Amygdala (tissue), 56 donors: ENCODE measurements around the gene FUT8.

ENCODE experiments used
- DNase-seq, 56 donors: peaks; one replicate each; lab custom pipeline; 2025; lab: John Stamatoyannopoulos, UW

The FUT8 gene

DNA sequence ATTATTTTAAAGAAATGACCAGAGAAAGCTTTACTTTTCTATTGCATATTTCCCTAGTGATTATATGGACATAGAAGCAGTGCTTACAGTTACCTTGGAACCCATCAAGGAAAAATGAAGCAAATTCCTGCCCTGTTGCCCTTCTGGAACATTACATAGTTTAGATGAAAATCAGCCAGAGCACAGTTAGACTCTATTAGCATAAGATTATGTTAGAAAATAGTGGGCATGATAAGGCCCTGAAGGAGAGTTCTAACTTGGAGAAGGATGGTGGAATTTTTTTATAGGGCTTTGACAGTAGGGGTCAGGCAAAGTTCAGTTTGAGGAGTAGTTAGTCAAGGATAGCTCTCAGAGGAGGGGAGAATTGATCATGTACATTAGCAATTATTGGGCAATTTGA lies 74.3 kb downstream of the FUT8 start:
- no peak for DNase-seq

- no peak for DNase-seq
These were observed 75.4 kb downstream of the FUT8 start for GRCh38 chr14:65487783-65488494.

DNA sequence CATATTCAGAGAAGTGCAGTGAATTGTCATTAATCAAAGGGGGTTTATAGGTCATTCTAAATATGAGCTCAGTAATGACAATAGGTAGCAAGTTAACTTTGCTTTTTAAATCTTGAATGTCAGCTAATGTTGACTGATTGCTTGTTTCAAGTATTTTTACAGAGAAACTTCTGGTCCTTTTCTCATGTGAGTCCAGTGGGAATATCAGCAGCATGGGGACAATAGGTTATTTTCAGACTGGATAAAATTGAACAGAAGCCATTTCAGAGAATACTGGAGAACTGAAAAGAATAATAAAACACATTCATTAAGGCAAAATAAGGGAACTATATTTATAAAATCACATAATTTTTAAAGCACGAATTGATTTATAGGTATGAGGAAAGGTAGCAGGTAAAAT lies 78.7 kb downstream of the FUT8 start:
- no peak for DNase-seq

DNA sequence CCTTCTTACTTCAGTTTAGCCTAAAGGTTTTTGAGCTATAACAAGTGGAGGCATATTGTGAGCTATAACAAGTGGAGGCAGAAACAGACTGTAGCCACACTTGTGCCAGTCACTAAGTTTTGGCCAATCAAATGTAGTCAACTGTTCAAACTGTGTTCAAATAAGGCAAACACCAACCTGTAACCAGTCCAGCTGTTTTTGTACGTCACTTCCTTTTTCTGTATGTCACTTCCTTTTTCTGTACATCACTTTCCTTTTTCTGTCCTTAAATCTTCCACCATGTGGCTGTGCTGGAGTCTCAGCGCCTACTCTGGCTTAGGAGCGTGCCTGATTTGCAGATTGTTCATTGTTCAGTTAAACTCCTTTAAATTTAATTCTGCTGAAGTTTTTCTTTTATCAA lies 79.7 kb downstream of the FUT8 start:
- DNase-seq, result no peak

- no peak for DNase-seq
These were observed 82.7 kb downstream of the FUT8 start for GRCh38 chr14:65495196-65495595.

- DNase-seq, result no peak
These were observed 83.9 kb downstream of the FUT8 start for GRCh38 chr14:65496178-65496993.

DNA sequence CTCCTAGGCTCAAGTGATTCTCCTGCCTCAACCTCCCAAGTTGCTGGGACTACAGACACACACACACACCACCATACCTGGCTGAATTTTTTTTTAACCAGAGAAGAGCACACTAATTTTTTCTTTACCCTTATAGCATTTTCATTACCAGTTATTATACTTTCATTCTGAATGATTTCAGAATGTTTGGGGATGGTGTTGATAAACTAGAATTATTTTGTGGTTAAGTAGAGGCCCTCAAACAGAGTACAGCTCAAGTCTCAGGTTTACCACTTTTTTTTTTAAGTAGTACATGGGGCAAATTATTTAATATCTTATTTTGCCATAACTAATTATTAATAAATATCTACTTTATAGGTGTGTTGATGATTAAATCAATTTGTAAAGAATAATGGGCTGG lies 86.6 kb downstream of the FUT8 start:
- DNase-seq, result no peak

GRCh38 chr14:65500075-65500474 lies 87.5 kb downstream of the FUT8 start:
- no peak for DNase-seq

GRCh38 chr14:65501328-65501727 lies 88.8 kb downstream of the FUT8 start:
- no peak for DNase-seq

- no peak for DNase-seq
These were observed 90.2 kb downstream of the FUT8 start for GRCh38 chr14:65502676-65503124.

GRCh38 chr14:65503771-65504170 lies 91.2 kb downstream of the FUT8 start:
- DNase-seq, result no peak

GRCh38 chr14:65506801-65507200 lies 94.3 kb downstream of the FUT8 start:
- no peak for DNase-seq

DNA sequence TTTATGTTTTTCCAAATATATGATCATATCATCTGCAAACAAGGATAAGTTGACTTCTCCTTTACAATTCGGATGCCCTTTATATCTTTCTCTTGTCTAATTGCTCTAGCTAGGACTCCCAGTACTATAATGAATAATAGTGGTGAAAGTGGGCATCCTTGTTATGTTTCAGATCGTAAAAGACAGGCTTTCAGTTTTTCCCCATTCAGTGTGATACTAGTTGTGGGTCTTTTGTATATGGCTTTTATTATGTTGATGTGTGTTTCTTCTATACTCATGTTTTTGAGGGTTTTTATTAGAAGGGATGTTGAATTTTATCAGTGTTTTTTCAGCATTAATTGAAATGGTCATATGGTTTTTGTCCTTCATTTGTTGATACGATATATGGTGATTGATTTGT lies 97.3 kb downstream of the FUT8 start:
- DNase-seq, result no peak

GRCh38 chr14:65513671-65514070 lies 101.1 kb downstream of the FUT8 start:
- DNase-seq, result no peak

- no peak for DNase-seq
These were observed 105.4 kb downstream of the FUT8 start for GRCh38 chr14:65517635-65518542.

DNA sequence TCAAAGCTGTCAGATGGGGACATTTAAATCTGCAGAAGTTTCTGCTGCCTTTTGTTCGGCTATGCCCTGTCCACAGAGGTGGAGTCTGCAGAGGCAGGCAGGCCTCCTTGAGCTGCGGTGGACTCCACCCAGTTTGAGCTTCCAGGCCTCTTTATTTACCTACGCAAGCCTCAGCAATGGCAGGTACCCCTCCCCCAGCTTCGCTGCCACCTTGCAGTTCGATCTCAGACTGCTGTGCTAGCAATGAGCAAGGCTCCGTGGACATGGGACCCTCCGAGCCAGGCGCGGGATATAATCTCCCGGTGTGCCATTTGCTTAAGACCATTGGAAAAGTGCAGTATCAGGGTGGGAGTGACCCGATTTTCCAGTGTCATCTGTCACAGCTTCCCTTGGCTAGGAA lies 115.5 kb downstream of the FUT8 start:
- DNase-seq, result no peak

DNA sequence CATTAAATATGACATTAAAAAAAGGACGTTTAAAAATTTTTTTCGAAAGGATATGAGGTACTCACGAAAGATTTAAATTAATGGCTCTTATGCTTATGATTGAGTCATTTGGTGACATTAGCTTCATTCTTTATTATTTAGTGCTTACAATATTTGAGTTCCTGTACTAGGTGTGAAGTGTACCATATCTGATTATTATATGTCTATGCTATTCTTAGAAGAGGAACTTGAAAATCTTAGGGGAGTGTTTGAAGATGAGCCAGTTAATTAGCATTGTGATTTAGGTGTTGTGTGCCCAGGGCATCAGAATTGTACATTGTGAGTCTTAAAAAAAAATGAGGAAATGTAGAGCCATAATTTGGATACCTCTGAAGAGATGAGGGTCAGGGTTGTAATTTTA lies 118.6 kb downstream of the FUT8 start:
- no peak for DNase-seq

DNA sequence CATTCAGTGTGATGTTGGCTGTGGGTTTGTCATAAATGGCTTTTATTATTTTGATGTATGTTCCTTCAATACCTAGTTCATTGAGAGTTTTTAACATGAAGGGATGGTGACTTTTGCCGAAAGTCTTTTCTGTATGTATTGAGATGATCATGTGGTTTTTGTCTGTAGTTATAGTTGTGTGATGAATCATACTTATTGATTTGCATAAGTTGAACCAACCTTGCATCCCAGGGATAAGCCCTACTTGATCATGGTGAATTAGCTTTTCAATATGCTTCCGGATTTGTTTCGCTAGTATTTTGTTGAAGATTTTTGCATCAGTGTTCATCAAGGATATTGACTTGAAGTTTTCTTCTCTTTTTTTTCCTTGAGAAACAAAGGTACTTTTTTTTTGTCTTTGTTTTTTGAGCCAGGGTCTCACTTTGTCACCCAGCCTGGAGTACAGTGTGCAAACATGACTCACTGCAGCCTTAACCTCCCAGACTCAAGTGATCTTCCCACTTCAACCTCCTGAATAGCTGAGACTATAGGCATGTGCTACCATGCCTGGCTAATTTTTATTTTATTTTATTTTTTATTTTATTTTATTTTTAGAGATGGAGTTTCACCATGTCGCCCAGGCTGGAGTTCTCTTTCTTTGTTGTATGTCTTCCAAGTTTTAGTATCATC lies 121.3 kb downstream of the FUT8 start:
- no peak for DNase-seq

- DNase-seq, result no peak
These were observed 124.4 kb downstream of the FUT8 start for GRCh38 chr14:65536781-65537423.

DNA sequence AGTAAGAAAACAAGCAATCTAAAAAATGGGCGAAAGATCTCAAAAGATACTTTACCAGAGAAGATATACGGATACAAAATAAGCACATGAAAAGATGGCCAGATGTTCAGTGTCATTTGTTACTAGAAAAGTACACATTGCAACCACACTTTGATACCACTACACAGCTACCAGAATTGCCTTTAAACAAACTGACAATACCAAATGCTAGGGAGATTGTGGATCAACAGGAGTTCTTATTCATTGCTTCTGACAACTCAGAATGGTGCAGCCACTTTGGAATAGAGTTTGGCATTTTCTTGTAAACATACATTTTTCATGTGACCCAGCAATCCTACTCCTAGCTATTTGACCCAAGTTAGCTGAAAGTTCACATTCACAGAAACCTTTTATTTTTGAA lies 136.3 kb downstream of the FUT8 start:
- DNase-seq, result no peak
